SK-N-SH (cell line): ENCODE results near the gene HLF. TPM values are rescaled to one million over a fixed set of nuclear protein-coding genes. Genes with fewer than 3 reads are reported as not detected.

Experiments used
- CTCF ChIA-PET: fragments of 300-600, 350-600 bp; formaldehyde crosslinking; extraction: SDS; loops from one replicate; lab custom pipeline; 2021; lab: Yijun Ruan, JAX
- POLR2A ChIA-PET: fragments of 350-600 bp; sonication (Branson Sonifier 250); formaldehyde crosslinking; extraction: SDS; loops from one replicate; lab custom pipeline; 2020; ENCODE audit warnings: antibody characterized with exemption, inconsistent platforms; lab: Yijun Ruan, JAX
- DNase-seq: peaks from one replicate; pipeline ENCODE4 v3.0.0; 2012
- H2AFZ ChIP-seq: fragments of 200-600 bp; sonication (generic); 2 replicates; pipeline ENCODE4 v1.8.1; 2016; ENCODE audit warnings: antibody characterized with exemption, mild to moderate bottlenecking, low read depth
- H3F3A ChIP-seq: fragments of 200-600 bp; sonication (generic); replicated peaks from 2 replicates; pipeline ENCODE3; 2016; ENCODE audit warnings: antibody characterized with exemption, mild to moderate bottlenecking; ENCODE audit not compliant: insufficient read depth
- H3K27ac ChIP-seq, 2 experiments: fragments of 200-500 bp in 1 of 2; fragments of 200-600 bp in 1 of 2; sonication (Bioruptor generic) in 1 of 2; sonication (generic), shearing (Covaris generic) in 1 of 2; 2 replicates each; pipeline versions ENCODE4 v1.5.1 to v1.6.1; 2014 to 2016; ENCODE audit warnings: low read depth in 2 of 2, inconsistent platforms in 1 of 2, low read length in 1 of 2, mild to moderate bottlenecking in 1 of 2, mixed read lengths in 1 of 2
- H3K27me3 ChIP-seq: fragments of 200-600 bp; sonication (generic), shearing (Covaris generic); 2 replicates; pipeline ENCODE4 v1.6.1; 2016; ENCODE audit warnings: mixed run types; ENCODE audit not compliant: insufficient read depth
- H3K36me3 ChIP-seq, 2 experiments: fragments of 200-500 bp in 1 of 2; fragments of 200-600 bp in 1 of 2; sonication (Bioruptor generic) in 1 of 2; sonication (generic) in 1 of 2; replicated peaks in 1 of 2; 2 replicates each; pipeline versions ENCODE3 to v1.5.1; 2014 to 2016; ENCODE audit warnings: low read length in 1 of 2, mild to moderate bottlenecking in 1 of 2; ENCODE audit not compliant: insufficient read depth in 2 of 2, control insufficient read depth in 1 of 2
- H3K4me1 ChIP-seq, 2 experiments: fragments of 200-500 bp in 1 of 2; fragments of 200-600 bp in 1 of 2; sonication (Bioruptor generic) in 1 of 2; sonication (generic), shearing (Covaris generic) in 1 of 2; 2 replicates each; pipeline versions ENCODE4 v1.5.1 to v1.6.1; 2014 to 2016; ENCODE audit warnings: low read depth in 1 of 2, low read length in 1 of 2, mixed run types in 1 of 2; ENCODE audit not compliant: insufficient read depth in 2 of 2, control insufficient read depth in 1 of 2
- H3K4me2 ChIP-seq: fragments of 200-600 bp; sonication (generic), shearing (Covaris generic); 2 replicates; pipeline ENCODE4 v1.6.1; 2017; ENCODE audit warnings: mixed run types
- H3K4me3 ChIP-seq, 2 experiments: fragments of 200-500 bp in 1 of 2; fragments of 200-600 bp in 1 of 2; sonication (Bioruptor generic) in 1 of 2; sonication (generic), shearing (Covaris generic) in 1 of 2; 2 replicates each; pipeline versions ENCODE4 v1.5.1 to v1.8.1; 2014 to 2016; ENCODE audit warnings: low read depth in 2 of 2, inconsistent platforms in 1 of 2, low read length in 1 of 2, mild to moderate bottlenecking in 1 of 2, mixed read lengths in 1 of 2, moderate library complexity in 1 of 2
- H3K79me2 ChIP-seq: fragments of 200-600 bp; sonication (generic); 2 replicates; pipeline ENCODE4 v1.8.1; 2017; ENCODE audit warnings: mild to moderate bottlenecking; ENCODE audit not compliant: insufficient read depth
- H3K9ac ChIP-seq: fragments of 200-600 bp; sonication (generic); 2 replicates; pipeline ENCODE4 v1.6.1; 2017; ENCODE audit warnings: mixed run types
- H3K9me2 ChIP-seq: fragments of 200-600 bp; sonication (generic); 2 replicates; pipeline ENCODE4 v1.6.1; 2017; ENCODE audit warnings: mixed run types
- H3K9me3 ChIP-seq: fragments of 200-600 bp; sonication (generic); 2 replicates; pipeline ENCODE4 v1.6.1; 2017; ENCODE audit warnings: mixed run types, mild to moderate bottlenecking, moderate library complexity
- H4K20me1 ChIP-seq: fragments of 200-600 bp; sonication (generic); 2 replicates; pipeline ENCODE4 v1.6.1; 2017; ENCODE audit warnings: mild to moderate bottlenecking, mixed run types; ENCODE audit not compliant: insufficient read depth
- EP300 ChIP-seq, 2 experiments: IDR thresholded peaks; 2 replicates each; pipeline versions ENCODE4 v1.4.0 to v1.6.1; 2012; ENCODE audit warnings: borderline replicate concordance in 1 of 2, low read depth in 1 of 2, low read length in 1 of 2
- EZH2phosphoT487 ChIP-seq: fragments of 200-600 bp; sonication (generic); IDR thresholded peaks from 2 replicates; pipeline ENCODE4 v1.6.1; 2017; ENCODE audit warnings: low read depth, mixed run types, mild to moderate bottlenecking, antibody characterized with exemption, moderate library complexity, borderline replicate concordance
- FOSL2 ChIP-seq: IDR thresholded peaks from 2 replicates; pipeline ENCODE4 v1.4.0; 2012; ENCODE audit warnings: low read depth, mild to moderate bottlenecking, moderate library complexity, borderline replicate concordance
- FOXJ3 ChIP-seq: sonication (generic); formaldehyde crosslinking; IDR thresholded peaks from 2 replicates; pipeline ENCODE4 v1.5.1; 2020; ENCODE audit warnings: mild to moderate bottlenecking, missing genetic modification reagents
- GABPA ChIP-seq: IDR thresholded peaks from 2 replicates; pipeline ENCODE4 v1.4.0; 2012; ENCODE audit warnings: low read depth, mild to moderate bottlenecking
- MAX ChIP-seq: IDR thresholded peaks from 2 replicates; pipeline ENCODE4 v1.4.0; 2012; ENCODE audit warnings: low read depth
- POLR2AphosphoS5 ChIP-seq: IDR thresholded peaks from 2 replicates; pipeline ENCODE4 v1.6.1; 2012; ENCODE audit warnings: low read depth, low read length
- RAD21 ChIP-seq: IDR thresholded peaks from 2 replicates; pipeline ENCODE4 v1.6.1; 2012; ENCODE audit warnings: mild to moderate bottlenecking, low read length
- RCOR1 ChIP-seq: fragments of 150-350 bp; IDR thresholded peaks from 2 replicates; pipeline ENCODE4 v1.6.1; 2017; ENCODE audit warnings: antibody characterized with exemption, low read length
- REST ChIP-seq: IDR thresholded peaks from 2 replicates; pipeline ENCODE4 v1.6.1; 2012; ENCODE audit warnings: mild to moderate bottlenecking, low read depth, low read length, moderate library complexity
- RFX5 ChIP-seq: IDR thresholded peaks from 2 replicates; pipeline ENCODE4 v1.6.1; 2012; ENCODE audit warnings: mild to moderate bottlenecking, improper control_type of control experiment, low read length
- SIN3A ChIP-seq: IDR thresholded peaks from 2 replicates; pipeline ENCODE4 v1.6.1; 2012; ENCODE audit warnings: low read depth, mild to moderate bottlenecking, low read length, moderate library complexity, borderline replicate concordance
- TAF1 ChIP-seq: IDR thresholded peaks from 2 replicates; pipeline ENCODE4 v1.6.1; 2012; ENCODE audit warnings: low read depth, mild to moderate bottlenecking, low read length, moderate library complexity, borderline replicate concordance
- TCF12 ChIP-seq: IDR thresholded peaks from 2 replicates; pipeline ENCODE4 v1.4.0; 2012
- TEAD4 ChIP-seq: IDR thresholded peaks from 2 replicates; pipeline ENCODE4 v1.4.0; 2012; ENCODE audit warnings: mild to moderate bottlenecking, borderline replicate concordance; ENCODE audit not compliant: insufficient read depth
- USF2 ChIP-seq: fragments of 150-350 bp; IDR thresholded peaks from 2 replicates; pipeline ENCODE4 v1.6.1; 2017; ENCODE audit warnings: antibody characterized with exemption, low read length, low read depth, borderline replicate concordance
- ZBTB33 ChIP-seq: IDR thresholded peaks from 2 replicates; pipeline ENCODE4 v1.4.0; 2012; ENCODE audit warnings: low read depth, borderline replicate concordance
- WGBS: methylation state at CpG from one replicate; pipeline ENCODE4 v1.1.6; 2017; ENCODE audit warnings: low lambda C conversion rate; 5-methylcytosine and 5-hydroxymethylcytosine counted together
- polyA plus RNA-seq, 3 experiments: library from polyadenylated mRNA; depleted of rRNA; stranded (reverse); fragments of >200 nt; gene quantifications; 2 replicates each; pipeline ENCODE4 v1.2.3, GENCODE V29; 2012

Gene HLF
- polyA plus RNA-seq, 1 of the 3 experiments (the other 2 are of a cell fraction) = 0.03 TPM

GRCh38 chr17:55266051-55266957 lies 1.5 kb downstream of the HLF start:
- ChIA-PET CTCF (interaction anchor here (0.6 to 6.9 kb wide), 15 partner anchors 8 to 504 kb away, joined by 3 to 60 read pairs (median 3); no protein-coding TSS in a partner anchor), POLR2A (interaction anchor here (1.0 to 2.2 kb wide), 4 partner anchors 7 to 88 kb away, joined by 3 to 8 read pairs (median 4); no protein-coding TSS in a partner anchor)
- no peak overlapping the region for H3K4me3 ChIP-seq
- no peak overlapping the region for H2AFZ ChIP-seq
- no peaks in the 10 kb centered on the region for H3K36me3 ChIP-seq
- no peak overlapping the region for H3K4me2 ChIP-seq
- H3K9me2 ChIP-seq = no peaks in the 10 kb centered on the region
- H3F3A ChIP-seq = peaks cover 4% of the 10 kb centered on the region
- no peak overlapping the region for H3K27ac ChIP-seq
- WGBS = 86% methylated on average over 25 of the region's 25 CpGs
- TF ChIP-seq TEAD4 (no peak), ZBTB33 (no peak), RFX5 (no peak), FOSL2 (no peak), REST (no peak), SIN3A (no peak), TAF1 (no peak), RCOR1 (no peak), EP300 (IDR thresholded peaks at IDR 0.05; ENCODE audit: borderline replicate concordance in 1 of 2, low read depth in 1 of 2, low read length in 1 of 2) (no peak), RAD21 (no peak), POLR2AphosphoS5 (no peak), TCF12 (no peak), MAX (no peak), GABPA (no peak), EZH2phosphoT487 (no peak), FOXJ3 (CRISPR knock-in tag) (no peak), USF2 (no peak)
- H4K20me1 ChIP-seq = no peaks in the 10 kb centered on the region
- DNase-seq = peak; percentile 43
- H3K9ac ChIP-seq = no peak overlapping the region
- peaks cover 0 to 10% of the 10 kb centered on the region in 2 experiments; a peak in 2 of 4 replicates for H3K4me1 ChIP-seq
- no peaks in the 10 kb centered on the region for H3K9me3 ChIP-seq
- H3K27me3 ChIP-seq = peaks cover 20% of the 10 kb centered on the region
- H3K79me2 ChIP-seq = no peaks in the 10 kb centered on the region
